Measurements from ENCODE around the gene CFAP43.

GRCh38 chr10:104231784-104232612 is at the start of gene CFAP43:
- TF ChIP-seq CTCF (IDR thresholded peaks at IDR 0.05) (peak in 1 of 4 experiments; percentile 10), POLR2AphosphoS5 (IDR thresholded peaks at IDR 0.05) (peak; percentile 41), POLR2A (IDR thresholded peaks at IDR 0.05) (peak in 1 of 2 donors; percentile 32)

Data from gastroesophageal sphincter (tissue), 3 donors.